Heart left ventricle (tissue), 13 donors: ENCODE data around the gene MYH6.

Experiments
- POLR2A ChIP-seq, 2 donors: fragments of 450-650 bp; IDR thresholded peaks; one replicate each; pipeline ENCODE4 v1.6.1; 2017; ENCODE audit warnings: antibody characterized with exemption in 2 of 2, mild to moderate bottlenecking in 2 of 2, moderate library complexity in 2 of 2
- TF ChIP-seq, protein P1 (sequence below), 12 donors: fragments of 200-600 bp; sonication (generic) in 4 of 12; IDR thresholded peaks; one replicate each; pipeline versions ENCODE4 v1.5.0 to v1.8.0; 2018 to 2022; ENCODE audit warnings: antibody characterized with exemption in 12 of 12, mild to moderate bottlenecking in 5 of 12
- donor health status: ischemic (EF 13 %, LVEDD 7.1; RV severe dilation, severe dysfunction).
- donor health status: DM: no; HTN: yes; CAD: no.
- donor health status: DM: no; HTN: no; CAD: no.
- donor health status: ischemic (EF 25% LVEDD 6.9; RV normal size, moderate dysfunction).
- donor health status: ischemic (EF 25% LVEDD 5.7; RV mildly dilated, moderate dysfunction).
- donor health status: ischemic (EF 35%, LVEDD 5.7; RV mildly dilated, moderate dysfunction).
- donor health status: nonischemic (EF 11% LVEDD 7.7; RV severe dilation, severe dysfunction).
- donor health status: DM: yes; HTN: yes; CAD: no.
- donor health status: PGD.
- donor health status: ischemic (EF 29% LVEDD 5.4; RV normal size, mild dysfunction).
- donor health status: nonischemic (EF 23%, LVEDD 6.1; RV moderate dilation, normal function).

DNA sequence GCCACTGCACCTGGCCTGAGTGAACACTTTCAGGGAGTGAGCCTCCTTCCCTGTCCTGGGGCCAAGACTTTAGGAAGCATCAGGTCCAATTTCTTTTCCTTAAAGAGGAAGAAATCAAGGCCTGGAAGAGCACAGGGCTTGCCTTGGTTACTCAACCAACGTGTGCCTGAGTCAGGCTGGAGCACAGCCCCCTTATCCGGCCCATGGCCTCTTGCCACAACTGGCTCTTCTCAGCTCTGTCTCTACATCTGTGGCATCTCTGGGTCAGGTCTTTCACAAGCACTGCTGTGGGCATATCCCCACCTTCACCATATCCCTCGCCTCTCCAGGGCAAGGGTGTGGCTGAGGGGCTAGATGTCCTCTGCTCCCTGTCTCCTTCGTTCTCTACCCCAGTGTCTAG is 6.8 kb downstream of the MYH6 start:
- TF ChIP-seq, protein P1, sequence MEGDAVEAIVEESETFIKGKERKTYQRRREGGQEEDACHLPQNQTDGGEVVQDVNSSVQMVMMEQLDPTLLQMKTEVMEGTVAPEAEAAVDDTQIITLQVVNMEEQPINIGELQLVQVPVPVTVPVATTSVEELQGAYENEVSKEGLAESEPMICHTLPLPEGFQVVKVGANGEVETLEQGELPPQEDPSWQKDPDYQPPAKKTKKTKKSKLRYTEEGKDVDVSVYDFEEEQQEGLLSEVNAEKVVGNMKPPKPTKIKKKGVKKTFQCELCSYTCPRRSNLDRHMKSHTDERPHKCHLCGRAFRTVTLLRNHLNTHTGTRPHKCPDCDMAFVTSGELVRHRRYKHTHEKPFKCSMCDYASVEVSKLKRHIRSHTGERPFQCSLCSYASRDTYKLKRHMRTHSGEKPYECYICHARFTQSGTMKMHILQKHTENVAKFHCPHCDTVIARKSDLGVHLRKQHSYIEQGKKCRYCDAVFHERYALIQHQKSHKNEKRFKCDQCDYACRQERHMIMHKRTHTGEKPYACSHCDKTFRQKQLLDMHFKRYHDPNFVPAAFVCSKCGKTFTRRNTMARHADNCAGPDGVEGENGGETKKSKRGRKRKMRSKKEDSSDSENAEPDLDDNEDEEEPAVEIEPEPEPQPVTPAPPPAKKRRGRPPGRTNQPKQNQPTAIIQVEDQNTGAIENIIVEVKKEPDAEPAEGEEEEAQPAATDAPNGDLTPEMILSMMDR (IDR thresholded peaks at IDR 0.05), result no peak
- TF ChIP-seq POLR2A (IDR thresholded peaks at IDR 0.05), result no peak
